Calu3 (cell line): ENCODE data around the gene SPACA7. TPM values are rescaled to one million over a fixed set of nuclear protein-coding genes. Genes with fewer than 3 reads are reported as not detected.

Experiments used
- BruUV-seq: library from RNA; stranded (reverse); fragments of 400-500 nt; replicated peaks from 2 replicates; lab custom pipeline; 2021; lab: Mats Ljungman, UMichigan
- CTCF ChIA-PET: fragments of 300-600 bp; sonication (Branson Sonifier 250); formaldehyde crosslinking; loops from one replicate; lab custom pipeline; 2022; ENCODE audit warnings: antibody characterized with exemption; lab: Charles Lee
- DNase-seq: peaks from one replicate; pipeline ENCODE4 v3.0.0; 2022
- H3K27ac Mint-ChIP-seq: one replicate; pipeline ENCODE4 v1.8.0; 2022; ENCODE audit warnings: mixed read lengths; ENCODE audit not compliant: unreplicated experiment
- H3K27me3 Mint-ChIP-seq: one replicate; pipeline ENCODE4 v1.8.0; 2022; ENCODE audit warnings: mixed read lengths; ENCODE audit not compliant: unreplicated experiment
- H3K36me3 Mint-ChIP-seq: one replicate; pipeline ENCODE4 v1.8.0; 2022; ENCODE audit warnings: mild to moderate bottlenecking, moderate library complexity, mixed read lengths; ENCODE audit not compliant: insufficient read depth, unreplicated experiment
- H3K4me1 Mint-ChIP-seq: one replicate; pipeline ENCODE4 v1.8.0; 2022; ENCODE audit warnings: mild to moderate bottlenecking, low read depth, mixed read lengths; ENCODE audit not compliant: unreplicated experiment
- H3K4me3 Mint-ChIP-seq: one replicate; pipeline ENCODE4 v1.8.0; 2022; ENCODE audit warnings: mild to moderate bottlenecking, low read depth, moderate library complexity, mixed read lengths; ENCODE audit not compliant: unreplicated experiment
- H3K9me3 Mint-ChIP-seq: one replicate; pipeline ENCODE4 v1.8.0; 2022; ENCODE audit warnings: low read depth, mixed read lengths; ENCODE audit not compliant: unreplicated experiment
- intact Hi-C: fragments of 100-400 bp; cut with micrococcal nuclease; formaldehyde crosslinking; loops from one replicate; pipeline ENCODE4 v1.10.0; 2022; ENCODE audit not compliant: unreplicated experiment
- total RNA-seq: library from RNA; stranded (reverse); gene quantifications from 2 replicates; pipeline ENCODE4 v1.2.3, GENCODE V29; 2022
- TF ChIP-seq, protein P1 (sequence below): fragments of 200-600 bp; IDR thresholded peaks from one replicate; pipeline ENCODE4 v1.8.0; 2022; ENCODE audit warnings: antibody characterized with exemption; ENCODE audit not compliant: unreplicated experiment

Gene SPACA7
- total RNA-seq, 1 experiment from 2014 or later, result not detected

GRCh38 chr13:112446347-112446861 lies 70.2 kb downstream of the SPACA7 start:
- CTCF ChIA-PET, result interaction anchor here (0.5 kb wide), 1 partner anchor 1230 kb away, joined by 3 read pairs; no protein-coding TSS in a partner anchor
- Mint-ChIP-seq H3K27me3 (peaks cover 32% of the 10 kb centered on the region), H3K4me1 (no peaks in the 10 kb centered on the region), H3K9me3 (no peaks in the 10 kb centered on the region), H3K36me3 (no peaks in the 10 kb centered on the region), H3K27ac (no peak overlapping the region), H3K4me3 (no peak overlapping the region)
- no peak for DNase-seq
- TF ChIP-seq, protein P1, sequence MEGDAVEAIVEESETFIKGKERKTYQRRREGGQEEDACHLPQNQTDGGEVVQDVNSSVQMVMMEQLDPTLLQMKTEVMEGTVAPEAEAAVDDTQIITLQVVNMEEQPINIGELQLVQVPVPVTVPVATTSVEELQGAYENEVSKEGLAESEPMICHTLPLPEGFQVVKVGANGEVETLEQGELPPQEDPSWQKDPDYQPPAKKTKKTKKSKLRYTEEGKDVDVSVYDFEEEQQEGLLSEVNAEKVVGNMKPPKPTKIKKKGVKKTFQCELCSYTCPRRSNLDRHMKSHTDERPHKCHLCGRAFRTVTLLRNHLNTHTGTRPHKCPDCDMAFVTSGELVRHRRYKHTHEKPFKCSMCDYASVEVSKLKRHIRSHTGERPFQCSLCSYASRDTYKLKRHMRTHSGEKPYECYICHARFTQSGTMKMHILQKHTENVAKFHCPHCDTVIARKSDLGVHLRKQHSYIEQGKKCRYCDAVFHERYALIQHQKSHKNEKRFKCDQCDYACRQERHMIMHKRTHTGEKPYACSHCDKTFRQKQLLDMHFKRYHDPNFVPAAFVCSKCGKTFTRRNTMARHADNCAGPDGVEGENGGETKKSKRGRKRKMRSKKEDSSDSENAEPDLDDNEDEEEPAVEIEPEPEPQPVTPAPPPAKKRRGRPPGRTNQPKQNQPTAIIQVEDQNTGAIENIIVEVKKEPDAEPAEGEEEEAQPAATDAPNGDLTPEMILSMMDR, result no peak
- intact Hi-C loops, result no loop called here
- BruUV-seq, result no TSS peak

DNA sequence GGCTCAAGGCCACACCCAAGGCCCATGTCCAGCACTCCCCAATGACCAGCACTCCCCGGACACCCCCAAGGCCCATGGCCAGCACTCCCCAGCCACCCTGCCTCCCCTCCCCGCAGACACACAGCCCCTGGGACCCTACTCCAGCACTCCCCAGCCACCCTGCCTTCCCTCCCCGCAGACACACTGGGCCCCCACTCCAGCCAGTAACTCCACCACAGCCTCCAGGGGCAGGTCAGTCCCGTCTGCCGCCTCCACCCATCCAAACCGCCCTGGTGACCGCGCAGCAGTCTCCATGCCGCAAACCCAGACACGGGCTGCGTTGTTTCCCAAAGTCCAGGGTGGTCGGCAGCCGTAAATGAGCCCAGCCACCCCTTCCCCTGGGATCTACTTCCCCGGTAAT lies 70.7 kb downstream of the SPACA7 start:
- intact Hi-C loops, result no loop called here
- TF ChIP-seq, protein P1, result no peak
- BruUV-seq, result no TSS peak

GRCh38 chr13:112447306-112447705 lies 71.2 kb downstream of the SPACA7 start:
- Mint-ChIP-seq H3K9me3 (no peaks in the 10 kb centered on the region), H3K4me1 (no peaks in the 10 kb centered on the region), H3K27ac (no peak overlapping the region), H3K4me3 (no peak overlapping the region), H3K36me3 (no peaks in the 10 kb centered on the region), H3K27me3 (peaks cover 32% of the 10 kb centered on the region)
- TF ChIP-seq, protein P1, result no peak
- CTCF ChIA-PET, result no interaction called here
- DNase-seq, result no peak
- no TSS peak for BruUV-seq
- intact Hi-C loops, result no loop called here

More for the DNA sequence above, 70.7 kb downstream of the SPACA7 start:
- Mint-ChIP-seq H3K4me1 (no peaks in the 10 kb centered on the region), H3K9me3 (no peaks in the 10 kb centered on the region), H3K36me3 (no peaks in the 10 kb centered on the region), H3K27me3 (peaks cover 32% of the 10 kb centered on the region), H3K27ac (no peak overlapping the region), H3K4me3 (no peak overlapping the region)
- no peak for DNase-seq
- CTCF ChIA-PET, result no interaction called here

DNA sequence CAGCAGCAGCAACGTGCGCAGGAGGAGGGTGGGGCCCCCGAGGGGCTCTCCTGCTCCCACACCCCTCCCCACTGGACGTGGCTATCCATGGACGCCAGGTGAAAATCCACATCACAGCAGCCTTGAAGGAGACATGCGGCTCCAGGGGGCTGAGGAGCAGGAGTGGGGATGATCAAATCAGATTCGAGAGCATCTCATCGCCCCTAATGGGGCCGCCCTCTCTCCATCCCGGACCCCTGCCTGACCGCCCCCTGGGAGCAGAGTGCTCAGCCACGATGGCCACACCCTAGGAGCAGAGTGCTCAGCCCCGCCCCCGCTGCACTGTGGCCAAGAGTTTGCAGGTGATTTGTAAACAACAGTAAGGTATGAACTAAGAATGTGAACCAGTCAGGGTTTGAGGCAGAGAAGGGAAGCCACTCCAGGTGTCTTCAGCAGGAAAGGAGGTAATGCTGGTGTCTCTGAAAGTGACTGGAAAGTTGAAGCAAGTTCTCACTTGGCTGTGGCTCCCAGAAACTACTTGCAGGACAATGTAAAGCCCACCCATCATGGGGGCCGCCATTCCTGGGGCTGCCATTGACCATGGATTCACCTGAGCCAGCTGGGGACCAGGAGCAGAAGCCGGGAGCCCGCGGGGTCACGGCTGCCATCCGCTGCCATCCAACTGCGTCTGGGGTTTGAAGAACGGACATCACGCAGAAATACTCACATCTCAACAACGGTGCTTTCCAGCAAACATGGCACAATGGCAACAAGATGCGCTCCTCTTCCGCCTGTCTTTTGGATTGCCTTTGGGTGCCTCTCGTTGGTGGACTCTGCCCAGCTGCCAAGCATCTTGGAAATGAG lies 71.8 kb downstream of the SPACA7 start:
- no peak overlapping the region for H3K27ac Mint-ChIP-seq
- TF ChIP-seq, protein P1, result no peak
- intact Hi-C loops, result no loop called here

More for the DNA sequence above, 71.8 kb downstream of the SPACA7 start:
- Mint-ChIP-seq H3K9me3 (no peaks in the 10 kb centered on the region), H3K27me3 (peaks cover 32% of the 10 kb centered on the region), H3K4me1 (no peaks in the 10 kb centered on the region), H3K4me3 (no peak overlapping the region), H3K36me3 (no peaks in the 10 kb centered on the region)
- CTCF ChIA-PET, result no interaction called here
- DNase-seq, result no peak
- BruUV-seq, result no TSS peak
